Measurements from ENCODE around the gene RYR3.
A peak's percentile ranks its signal among the peaks of the same experiment; 100 is the strongest.

The RYR3 gene

DNA sequence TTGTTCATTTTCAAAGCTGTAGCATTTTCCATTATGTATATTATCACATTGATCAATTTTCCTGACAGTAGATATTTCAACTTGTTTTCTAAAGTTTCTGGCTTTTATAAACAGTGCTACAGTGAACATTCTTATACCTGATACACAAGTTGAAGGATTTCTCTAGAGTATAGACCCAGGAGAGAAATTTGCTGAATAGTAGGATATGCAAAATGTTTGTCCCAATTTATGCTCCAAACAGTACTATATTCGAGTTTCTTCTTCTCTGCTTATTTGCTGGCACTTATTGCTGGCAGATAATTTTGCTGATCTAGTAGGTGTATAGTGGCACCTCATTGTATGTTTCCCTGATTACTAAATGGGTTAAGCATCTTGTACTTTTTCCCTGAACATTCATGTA lies 540.3 kb downstream of the RYR3 start:
- Histone ChIP-seq H3K18ac (ENCODE audit: low read depth in 1 of 2, low read length in 2 of 2) (no peak overlapping the region), H2AK5ac (ENCODE audit: low read length, severe bottlenecking) (no peak overlapping the region), H3K36me3 (ENCODE audit: control insufficient read depth in 1 of 2, insufficient read depth in 2 of 2, low read depth in 1 of 2, low read length in 2 of 2) (peaks cover 0 to 9% of the 10 kb centered on the region in 2 experiments), H3K9me3 (ENCODE audit: control insufficient read depth, low read length) (no peaks in the 10 kb centered on the region), H3K4me3 (ENCODE audit: insufficient read depth in 1 of 2, low read depth in 1 of 2, low read length in 2 of 2) (no peak overlapping the region), H3K9ac (ENCODE audit: low read length) (no peak overlapping the region), H4K91ac (ENCODE audit: low read length) (no peak overlapping the region), H3K14ac (ENCODE audit: low read length in 2 of 2) (no peak overlapping the region), H4K8ac (ENCODE audit: low read length) (no peak overlapping the region), H2BK120ac (ENCODE audit: low read depth, low read length) (no peak overlapping the region), H3K79me1 (replicated peaks; ENCODE audit: low read length, poor library complexity, severe bottlenecking) (no peaks in the 10 kb centered on the region), H3K27me3 (ENCODE audit: control insufficient read depth in 1 of 2, insufficient read depth in 1 of 2, low read length in 2 of 2) (no peaks in the 10 kb centered on the region), H3K27ac (ENCODE audit: low read length, poor library complexity, severe bottlenecking) (no peak overlapping the region), H3K4me1 (ENCODE audit: control insufficient read depth, insufficient read depth, low read depth, low read length) (peaks cover under 1% of the 10 kb centered on the region), H3K23ac (ENCODE audit: low read length in 2 of 2) (no peak overlapping the region), H2BK5ac (ENCODE audit: low read depth, low read length, poor library complexity, severe bottlenecking) (no peak overlapping the region), H2BK12ac (ENCODE audit: low read length in 2 of 2) (no peak overlapping the region), H2BK15ac (ENCODE audit: low read depth, poor library complexity, severe bottlenecking) (no peak overlapping the region), H2AFZ (ENCODE audit: low read depth, low read length) (no peak overlapping the region), H3K4ac (ENCODE audit: low read depth in 1 of 2, low read length in 2 of 2) (no peak overlapping the region), H3K4me2 (ENCODE audit: low read length, poor library complexity, severe bottlenecking) (no peak overlapping the region)
- DNase-seq, result no peak
- WGBS, result no CpG with 5 or more reads among the region's 1 CpG

DNA sequence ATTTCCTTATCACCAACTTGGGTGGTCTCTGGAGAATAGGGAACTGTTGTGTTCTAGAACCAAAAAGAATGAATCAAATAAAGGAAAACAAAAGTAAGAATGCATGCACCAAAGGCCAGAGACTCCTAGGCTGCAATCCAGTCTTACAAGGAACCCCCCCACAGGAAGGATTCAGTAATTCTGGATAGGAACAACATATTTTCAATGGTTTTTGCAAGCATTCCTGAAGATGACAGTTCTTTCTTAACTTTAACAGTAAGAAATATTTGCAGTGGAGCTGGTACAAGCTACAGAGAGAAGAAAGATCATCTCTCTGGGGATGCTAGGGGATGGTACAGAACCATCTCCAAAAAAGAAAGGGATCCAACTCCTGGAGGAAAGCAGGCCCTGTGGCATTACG lies 541.3 kb downstream of the RYR3 start:
- Histone ChIP-seq H3K4me2 (ENCODE audit: low read length, poor library complexity, severe bottlenecking) (no peak overlapping the region), H3K9ac (ENCODE audit: low read length) (no peak overlapping the region), H2BK12ac (ENCODE audit: low read length in 2 of 2) (no peak overlapping the region), H3K23ac (ENCODE audit: low read length in 2 of 2) (no peak overlapping the region), H3K4ac (ENCODE audit: low read depth in 1 of 2, low read length in 2 of 2) (no peak overlapping the region), H3K9me3 (ENCODE audit: control insufficient read depth, low read length) (no peaks in the 10 kb centered on the region), H3K4me3 (ENCODE audit: insufficient read depth in 1 of 2, low read depth in 1 of 2, low read length in 2 of 2) (no peak overlapping the region), H3K27me3 (ENCODE audit: control insufficient read depth in 1 of 2, insufficient read depth in 1 of 2, low read length in 2 of 2) (no peaks in the 10 kb centered on the region), H4K8ac (ENCODE audit: low read length) (no peak overlapping the region), H3K18ac (ENCODE audit: low read depth in 1 of 2, low read length in 2 of 2) (no peak overlapping the region), H2BK15ac (ENCODE audit: low read depth, poor library complexity, severe bottlenecking) (no peak overlapping the region), H2AK5ac (ENCODE audit: low read length, severe bottlenecking) (no peak overlapping the region), H4K91ac (ENCODE audit: low read length) (no peak overlapping the region), H3K36me3 (ENCODE audit: control insufficient read depth in 1 of 2, insufficient read depth in 2 of 2, low read depth in 1 of 2, low read length in 2 of 2) (peaks cover 0 to 11% of the 10 kb centered on the region in 2 experiments), H2AFZ (ENCODE audit: low read depth, low read length) (no peak overlapping the region), H3K14ac (ENCODE audit: low read length in 2 of 2) (no peak overlapping the region), H3K27ac (ENCODE audit: low read length, poor library complexity, severe bottlenecking) (no peak overlapping the region), H3K79me1 (replicated peaks; ENCODE audit: low read length, poor library complexity, severe bottlenecking) (no peaks in the 10 kb centered on the region), H2BK5ac (ENCODE audit: low read depth, low read length, poor library complexity, severe bottlenecking) (no peak overlapping the region), H2BK120ac (ENCODE audit: low read depth, low read length) (no peak overlapping the region), H3K4me1 (ENCODE audit: control insufficient read depth, insufficient read depth, low read depth, low read length) (no peaks in the 10 kb centered on the region)
- no peak for DNase-seq
- no CpG with 5 or more reads among the region's 1 CpG for WGBS

DNA sequence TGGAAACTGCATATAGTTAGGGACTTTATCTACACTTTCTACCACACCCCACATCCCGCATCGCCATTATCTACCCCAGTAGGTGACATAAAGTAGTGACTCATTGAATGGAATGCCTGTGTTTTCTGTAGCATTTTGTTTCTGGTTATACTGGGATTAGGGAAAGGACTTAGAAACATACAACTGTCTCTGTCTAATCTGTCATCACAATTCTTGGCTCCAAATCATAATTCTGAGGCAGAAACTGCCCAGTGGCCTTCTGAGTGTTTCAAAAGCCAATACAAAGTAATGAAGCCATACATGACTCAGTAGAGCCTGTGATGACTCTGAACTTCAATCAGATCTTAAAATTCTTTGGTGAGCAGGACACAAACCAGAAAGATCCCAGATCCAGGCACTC lies 541.8 kb downstream of the RYR3 start:
- H3K4me2 ChIP-seq (ENCODE audit: low read length, poor library complexity, severe bottlenecking), result no peak overlapping the region
- peaks cover 0 to 16% of the 10 kb centered on the region in 2 experiments for H3K36me3 ChIP-seq (ENCODE audit: control insufficient read depth in 1 of 2, insufficient read depth in 2 of 2, low read depth in 1 of 2, low read length in 2 of 2)
- no peaks in the 10 kb centered on the region for H3K79me1 ChIP-seq (replicated peaks; ENCODE audit: low read length, poor library complexity, severe bottlenecking)
- no peak overlapping the region for H2BK120ac ChIP-seq (ENCODE audit: low read depth, low read length)
- H3K4me3 ChIP-seq (ENCODE audit: insufficient read depth in 1 of 2, low read depth in 1 of 2, low read length in 2 of 2), result no peak overlapping the region
- H3K4me1 ChIP-seq (ENCODE audit: control insufficient read depth, insufficient read depth, low read depth, low read length), result no peaks in the 10 kb centered on the region
- H2BK5ac ChIP-seq (ENCODE audit: low read depth, low read length, poor library complexity, severe bottlenecking), result no peak overlapping the region
- H2AFZ ChIP-seq (ENCODE audit: low read depth, low read length), result no peak overlapping the region
- H4K91ac ChIP-seq (ENCODE audit: low read length), result no peak overlapping the region
- no peak overlapping the region for H3K18ac ChIP-seq (ENCODE audit: low read depth in 1 of 2, low read length in 2 of 2)
- no peak overlapping the region for H3K23ac ChIP-seq (ENCODE audit: low read length in 2 of 2)
- no peak overlapping the region for H3K27ac ChIP-seq (ENCODE audit: low read length, poor library complexity, severe bottlenecking)
- no peak overlapping the region for H2BK12ac ChIP-seq (ENCODE audit: low read length in 2 of 2)
- no peak overlapping the region for H4K8ac ChIP-seq (ENCODE audit: low read length)
- H3K27me3 ChIP-seq (ENCODE audit: control insufficient read depth in 1 of 2, insufficient read depth in 1 of 2, low read length in 2 of 2), result no peaks in the 10 kb centered on the region
- H3K4ac ChIP-seq (ENCODE audit: low read depth in 1 of 2, low read length in 2 of 2), result no peak overlapping the region
- peak; percentile 63 for DNase-seq
- no peaks in the 10 kb centered on the region for H3K9me3 ChIP-seq (ENCODE audit: control insufficient read depth, low read length)
- no peak overlapping the region for H2AK5ac ChIP-seq (ENCODE audit: low read length, severe bottlenecking)
- peak overlapping the region; percentile 13 for H3K9ac ChIP-seq (ENCODE audit: low read length)
- H3K14ac ChIP-seq (ENCODE audit: low read length in 2 of 2), result no peak overlapping the region
- H2BK15ac ChIP-seq (ENCODE audit: low read depth, poor library complexity, severe bottlenecking), result no peak overlapping the region
- no CpG with 5 or more reads among the region's 2 CpGs for WGBS

DNA sequence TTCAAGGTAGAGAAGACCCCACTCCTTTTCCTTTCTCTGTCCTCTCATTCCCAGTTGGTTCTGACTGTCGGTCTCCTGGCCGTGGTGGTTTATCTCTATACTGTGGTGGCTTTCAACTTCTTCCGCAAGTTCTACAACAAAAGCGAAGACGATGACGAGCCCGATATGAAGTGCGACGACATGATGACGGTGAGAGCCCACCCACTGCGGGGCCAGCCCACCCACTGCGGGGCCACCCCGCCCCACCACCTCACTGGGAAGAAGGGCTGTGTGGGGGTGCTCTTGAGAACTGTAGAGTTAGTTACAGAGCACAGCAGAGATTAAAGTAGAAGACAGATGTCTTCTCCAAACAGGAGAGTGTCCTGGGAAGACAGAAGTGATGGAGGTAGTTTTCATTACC lies 547.0 kb downstream of the RYR3 start:
- 99% methylated on average over 13 of the region's 13 CpGs for WGBS
- Histone ChIP-seq H4K8ac (ENCODE audit: low read length) (no peak overlapping the region), H3K4me1 (ENCODE audit: control insufficient read depth, insufficient read depth, low read depth, low read length) (peaks cover 1% of the 10 kb centered on the region), H2AFZ (ENCODE audit: low read depth, low read length) (no peak overlapping the region), H3K4me2 (ENCODE audit: low read length, poor library complexity, severe bottlenecking) (no peak overlapping the region), H3K27ac (ENCODE audit: low read length, poor library complexity, severe bottlenecking) (no peak overlapping the region), H3K36me3 (ENCODE audit: control insufficient read depth in 1 of 2, insufficient read depth in 2 of 2, low read depth in 1 of 2, low read length in 2 of 2) (peaks cover 17 to 24% of the 10 kb centered on the region in 2 experiments), H3K27me3 (ENCODE audit: control insufficient read depth in 1 of 2, insufficient read depth in 1 of 2, low read length in 2 of 2) (no peaks in the 10 kb centered on the region), H2AK5ac (ENCODE audit: low read length, severe bottlenecking) (no peak overlapping the region), H3K14ac (ENCODE audit: low read length in 2 of 2) (no peak overlapping the region), H2BK120ac (ENCODE audit: low read depth, low read length) (no peak overlapping the region), H3K4ac (ENCODE audit: low read depth in 1 of 2, low read length in 2 of 2) (no peak overlapping the region), H3K79me1 (replicated peaks; ENCODE audit: low read length, poor library complexity, severe bottlenecking) (peaks cover 2% of the 10 kb centered on the region), H2BK15ac (ENCODE audit: low read depth, poor library complexity, severe bottlenecking) (no peak overlapping the region), H3K18ac (ENCODE audit: low read depth in 1 of 2, low read length in 2 of 2) (no peak overlapping the region), H3K23ac (ENCODE audit: low read length in 2 of 2) (no peak overlapping the region), H4K91ac (ENCODE audit: low read length) (no peak overlapping the region), H3K4me3 (ENCODE audit: insufficient read depth in 1 of 2, low read depth in 1 of 2, low read length in 2 of 2) (no peak overlapping the region), H3K9me3 (ENCODE audit: control insufficient read depth, low read length) (no peaks in the 10 kb centered on the region), H2BK5ac (ENCODE audit: low read depth, low read length, poor library complexity, severe bottlenecking) (no peak overlapping the region), H3K9ac (ENCODE audit: low read length) (no peak overlapping the region), H2BK12ac (ENCODE audit: low read length in 2 of 2) (no peak overlapping the region)
- DNase-seq, result no peak

Measured in mesenchymal stem cell (in vitro differentiated cells and primary cell).